Measurements from ENCODE around the gene LRRC31.

The LRRC31 gene

DNA sequence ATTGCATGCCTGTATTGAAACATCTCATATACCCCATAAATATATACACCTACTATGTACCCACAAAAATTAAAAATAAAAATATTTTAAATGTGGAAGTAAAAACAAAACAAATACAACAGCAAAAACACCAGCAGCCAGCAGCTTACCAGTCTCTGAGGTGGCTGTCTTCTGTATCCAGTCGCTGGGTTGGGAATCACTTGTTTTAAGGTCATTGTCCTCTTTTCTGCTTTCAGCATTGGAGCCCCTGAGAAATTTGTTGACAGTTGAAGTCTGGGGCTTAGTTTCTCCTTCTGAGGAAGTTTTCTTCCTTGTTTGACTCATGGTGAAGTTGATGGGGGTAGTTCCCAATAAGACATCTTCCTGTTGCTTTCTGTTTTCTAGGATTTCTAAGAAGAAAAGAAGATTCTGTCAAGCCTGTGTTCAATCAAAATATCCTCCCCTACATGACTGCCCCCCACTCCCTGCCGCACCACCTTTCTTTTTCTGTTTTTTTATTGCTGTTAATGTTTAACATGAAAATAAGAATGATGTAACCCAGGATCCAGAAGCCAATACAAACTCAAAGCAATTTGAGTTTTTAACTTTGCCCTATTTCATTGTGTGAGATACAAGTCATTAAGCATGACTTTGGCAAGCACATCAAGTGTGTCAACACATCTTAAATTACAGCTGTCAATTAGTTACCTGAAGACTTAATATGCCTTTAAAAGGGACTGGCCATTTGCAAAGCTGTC is at the start of gene LRRC31:
Gene LRRC31, minus strand, starts transcription at position 452 of the 737 bp plus-strand sequence. Its CDS starts 128 bp downstream, at position 324.
- DNase-seq (ENCODE audit: low read depth in 3 of 3): no peak

DNA sequence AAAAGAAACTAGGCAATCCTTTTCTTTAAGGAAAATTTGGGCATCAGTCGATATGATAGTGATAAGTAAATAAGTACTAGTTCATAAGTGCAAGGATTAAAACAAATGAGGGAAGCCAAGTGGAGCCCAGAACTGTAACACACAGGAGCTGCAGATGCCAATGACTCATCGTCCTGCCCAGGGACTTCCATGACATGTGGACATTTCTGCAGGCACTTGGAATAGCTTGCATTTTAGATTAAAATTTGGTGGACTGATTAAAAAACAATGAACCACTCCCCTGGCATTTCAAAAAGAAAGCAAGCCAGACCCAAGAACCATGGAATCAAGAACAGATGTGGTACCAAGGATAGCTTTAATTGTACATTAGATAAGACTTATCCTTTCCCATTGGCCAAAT is 44.6 kb upstream of the LRRC31 start:
- DNase-seq (ENCODE audit: low read depth in 3 of 3): no peak

DNA sequence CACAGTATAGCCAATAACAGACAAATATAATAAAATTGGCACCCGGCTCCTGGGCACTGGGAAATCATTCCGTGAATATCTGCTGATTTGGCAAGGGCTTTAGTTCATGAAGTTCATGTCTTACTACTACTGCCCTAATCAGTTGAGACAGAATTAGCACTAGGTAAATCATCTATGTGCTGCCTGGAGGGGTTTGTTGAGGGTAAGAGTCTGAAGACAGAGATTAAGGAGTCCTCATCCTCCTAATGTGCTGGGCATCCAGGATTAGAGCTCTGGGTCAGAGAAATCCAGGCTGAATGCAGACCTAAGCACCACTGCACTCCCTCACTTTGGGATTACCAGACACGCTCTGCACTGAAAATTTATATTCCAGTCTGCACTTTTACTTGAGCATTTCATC is 43.6 kb upstream of the LRRC31 start:
- no peak for DNase-seq (ENCODE audit: low read depth in 3 of 3)

DNA sequence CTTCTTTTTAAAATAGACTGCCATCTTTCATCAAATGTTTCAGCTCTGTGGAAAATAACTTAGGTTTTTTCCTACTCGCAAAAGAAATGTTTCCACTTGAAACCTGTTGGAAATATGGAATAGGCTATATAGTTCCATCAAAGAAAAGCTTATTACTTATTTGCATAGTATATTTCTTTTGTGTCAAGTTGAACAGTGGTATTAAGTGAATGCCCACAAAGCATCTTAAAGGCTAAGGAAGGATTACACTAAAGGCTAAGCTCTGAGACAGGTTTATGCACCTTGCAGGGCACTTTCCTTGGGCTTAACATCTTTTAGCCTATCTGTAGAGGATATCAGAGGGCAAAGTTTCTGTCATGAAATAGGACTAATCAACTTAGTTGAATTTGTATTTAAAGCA is 41.5 kb upstream of the LRRC31 start, which contains the start of gene SAMD7:
Gene SAMD7, plus strand, starts transcription at position 301 of the 400 bp plus-strand sequence. CDS start 7,927 bp downstream, outside the sequence.
- DNase-seq (ENCODE audit: low read depth in 3 of 3): no peak

DNA sequence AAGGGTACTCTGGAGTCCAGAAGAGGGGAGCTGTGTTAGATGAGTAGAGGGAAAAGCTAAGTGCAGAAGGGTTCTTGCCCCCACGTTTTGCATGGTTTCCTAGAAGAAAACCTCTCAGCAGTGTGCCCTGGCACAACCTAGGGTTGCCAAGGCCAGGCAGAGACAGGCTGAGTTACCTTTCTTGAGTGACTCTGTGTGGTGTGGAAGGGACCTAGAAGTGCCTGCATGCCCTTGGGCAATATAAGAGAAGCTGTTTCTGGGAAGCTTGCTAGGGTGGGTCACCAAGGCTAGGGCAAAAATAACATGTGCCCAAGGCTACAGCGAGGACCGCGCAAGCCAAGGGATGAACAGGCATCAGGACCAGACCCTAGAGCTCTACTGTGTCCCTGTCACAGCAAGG is 38.2 kb upstream of the LRRC31 start:
- DNase-seq (ENCODE audit: low read depth in 3 of 3): no peak

GRCh38 chr3:169907476-169907875 is 37.7 kb upstream of the LRRC31 start:
- DNase-seq (ENCODE audit: low read depth in 3 of 3): no peak

DNA sequence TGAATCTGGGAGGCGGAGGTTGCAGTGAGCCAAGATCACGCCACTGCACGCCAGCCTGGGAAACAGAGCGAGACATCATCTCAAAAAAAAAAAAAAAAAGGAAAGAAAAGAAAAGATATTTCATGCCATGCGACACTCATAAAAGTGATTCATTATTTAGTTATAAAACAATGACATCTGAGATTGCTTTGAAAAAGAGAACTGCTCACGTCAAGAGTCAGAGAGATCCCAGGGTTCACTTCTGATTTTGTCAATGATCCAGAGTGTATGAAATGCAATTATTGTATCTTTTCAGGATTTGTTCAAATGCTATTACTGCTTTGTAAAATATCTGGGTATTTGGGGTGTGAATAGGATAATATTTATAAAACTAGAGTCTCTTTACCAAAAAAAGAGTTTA is 35.7 kb upstream of the LRRC31 start:
- no peak for DNase-seq (ENCODE audit: low read depth in 3 of 3)

DNA sequence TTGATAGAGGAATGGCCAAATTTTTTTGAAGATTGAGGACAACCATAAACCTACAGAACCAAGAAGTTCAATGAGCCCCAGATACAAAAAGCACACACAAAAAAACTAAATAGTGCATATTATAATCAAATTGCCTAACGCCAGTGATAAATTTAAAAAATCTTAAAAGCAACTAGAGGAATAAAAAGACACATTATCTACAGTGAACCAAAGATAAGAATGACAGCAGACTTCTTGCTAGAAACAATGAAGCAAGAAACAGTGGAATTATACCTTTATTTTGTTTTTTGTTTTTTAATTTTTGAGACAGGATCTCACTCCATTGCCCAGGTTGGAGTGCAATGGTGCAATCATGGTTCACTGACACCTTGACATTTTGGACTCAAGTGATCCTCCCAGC is 31.7 kb upstream of the LRRC31 start:
- no peak for DNase-seq (ENCODE audit: low read depth in 3 of 3)

DNA sequence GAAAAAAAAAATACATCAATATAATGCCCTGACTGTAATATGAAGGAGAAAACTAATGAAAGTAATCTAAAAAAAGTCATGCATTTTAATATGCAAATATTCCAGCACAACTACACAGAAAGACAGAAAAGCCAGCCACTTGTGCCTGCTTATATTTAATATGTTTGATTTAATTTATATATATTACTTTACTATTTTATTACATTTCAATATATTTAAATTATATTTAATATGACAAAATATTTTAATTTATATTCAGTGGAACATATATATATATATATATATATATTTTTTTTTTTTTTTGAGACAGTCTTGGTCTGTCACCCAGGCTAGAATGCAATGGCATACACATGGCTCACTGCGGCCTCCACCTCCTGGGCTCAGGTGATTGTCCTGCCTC is 27.5 kb upstream of the LRRC31 start:
- no peak for DNase-seq (ENCODE audit: low read depth in 3 of 3)

- no peak for DNase-seq (ENCODE audit: low read depth in 3 of 3)
These were observed 25.3 kb upstream of the LRRC31 start for GRCh38 chr3:169895072-169895471.

GRCh38 chr3:169894110-169894509 is 24.4 kb upstream of the LRRC31 start:
- no peak for DNase-seq (ENCODE audit: low read depth in 3 of 3)

- DNase-seq (ENCODE audit: low read depth in 3 of 3): no peak
These were observed 22.2 kb upstream of the LRRC31 start for GRCh38 chr3:169891886-169892285.

- no peak for DNase-seq (ENCODE audit: low read depth in 3 of 3)
These were observed 16.9 kb upstream of the LRRC31 start for GRCh38 chr3:169886671-169887070.

DNA sequence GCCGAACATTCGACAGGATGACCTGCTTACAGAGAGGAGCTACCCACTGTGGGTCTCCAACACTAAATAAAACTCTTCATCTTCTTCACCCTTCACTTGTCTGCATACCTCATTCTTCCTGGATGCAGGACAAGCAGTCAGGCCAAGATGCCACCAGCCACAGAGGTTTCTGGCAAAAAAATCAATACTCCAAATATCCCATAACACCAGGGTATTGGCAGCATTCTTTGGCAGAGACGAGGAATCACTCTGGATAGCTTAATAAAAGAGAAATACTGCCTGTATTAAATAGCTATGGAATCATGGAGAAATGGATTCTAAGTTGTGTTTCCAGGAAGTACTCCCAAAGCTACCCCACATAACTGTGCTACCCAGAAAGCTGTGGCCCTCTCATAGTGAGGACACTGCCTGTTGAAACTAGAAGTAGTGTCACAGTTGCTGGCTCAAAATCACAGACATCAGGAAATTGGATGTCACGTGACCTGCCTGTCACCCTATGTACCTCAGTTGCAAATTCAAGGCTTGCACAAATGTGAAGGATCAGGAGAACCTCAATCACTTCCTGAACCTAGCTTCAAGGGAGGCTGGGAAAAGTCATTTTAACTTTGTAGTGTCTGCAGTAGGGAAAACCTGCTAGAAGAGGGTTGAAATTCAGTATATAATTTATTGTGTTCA is 11.0 kb upstream of the LRRC31 start:
- no peak for DNase-seq (ENCODE audit: low read depth in 3 of 3)

- DNase-seq (ENCODE audit: low read depth in 3 of 3): no peak
These were observed 10.3 kb upstream of the LRRC31 start for GRCh38 chr3:169879845-169880575.

DNA sequence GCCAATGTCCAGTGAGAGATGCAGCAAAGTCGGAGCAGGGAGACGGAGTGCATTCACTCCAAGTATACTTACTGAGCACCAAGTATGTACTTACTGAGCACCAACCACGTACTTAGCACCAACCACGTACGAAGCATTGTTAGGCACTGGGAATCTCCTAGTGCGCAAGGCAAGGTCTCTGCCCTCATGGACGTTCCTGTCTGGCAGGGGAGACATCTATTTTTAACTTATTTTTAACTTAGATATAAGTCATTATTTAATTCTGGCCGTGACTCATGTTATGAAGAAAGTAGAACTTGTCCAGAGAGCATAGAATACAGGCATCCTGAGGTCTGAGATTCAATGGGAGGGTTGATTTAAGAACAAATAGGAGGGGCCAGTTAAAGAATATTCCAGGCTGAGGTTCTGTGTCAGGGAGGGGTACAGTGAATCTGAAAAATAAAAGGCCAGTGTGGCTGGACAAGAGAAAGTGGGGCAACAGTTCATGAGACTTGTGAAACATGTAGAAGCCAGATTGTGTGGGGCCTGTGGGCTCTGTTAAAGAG is 9.3 kb upstream of the LRRC31 start:
- no peak for DNase-seq (ENCODE audit: low read depth in 3 of 3)

- no peak for DNase-seq (ENCODE audit: low read depth in 3 of 3)
These were observed 1.6 kb upstream of the LRRC31 start for GRCh38 chr3:169871129-169871886.

GRCh38 chr3:169868369-169868768 is 1.4 kb downstream of the LRRC31 start:
- DNase-seq (ENCODE audit: low read depth in 3 of 3): no peak

DNA sequence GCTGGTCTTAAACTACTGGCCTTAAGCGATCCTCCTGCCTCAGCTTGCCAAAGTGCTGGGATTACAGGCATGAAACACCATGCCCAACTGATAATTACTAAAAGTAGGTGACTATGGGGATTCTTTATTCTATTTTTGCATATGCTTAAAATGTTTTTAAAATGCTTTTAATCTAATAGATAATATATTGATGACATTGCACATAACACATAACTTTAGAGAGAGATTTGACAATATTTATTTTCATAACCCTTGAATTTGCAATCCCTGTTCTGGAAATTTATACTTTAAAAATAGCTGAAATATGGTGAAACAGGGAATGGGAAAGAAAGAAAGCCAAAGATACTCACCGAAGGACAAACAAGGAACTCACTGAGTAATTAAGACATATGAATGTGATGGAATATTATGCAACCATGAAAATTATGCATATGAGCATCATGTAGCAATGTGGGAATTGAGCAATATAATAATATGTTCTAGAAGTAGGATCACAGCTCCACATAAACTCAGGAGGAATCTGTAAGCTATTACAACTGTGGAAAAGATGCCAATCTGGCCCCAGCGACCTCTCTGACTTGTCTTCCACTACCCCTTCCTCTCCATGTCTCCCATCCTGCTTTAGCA is 2.0 kb downstream of the LRRC31 start:
- no peak for DNase-seq (ENCODE audit: low read depth in 3 of 3)

DNA sequence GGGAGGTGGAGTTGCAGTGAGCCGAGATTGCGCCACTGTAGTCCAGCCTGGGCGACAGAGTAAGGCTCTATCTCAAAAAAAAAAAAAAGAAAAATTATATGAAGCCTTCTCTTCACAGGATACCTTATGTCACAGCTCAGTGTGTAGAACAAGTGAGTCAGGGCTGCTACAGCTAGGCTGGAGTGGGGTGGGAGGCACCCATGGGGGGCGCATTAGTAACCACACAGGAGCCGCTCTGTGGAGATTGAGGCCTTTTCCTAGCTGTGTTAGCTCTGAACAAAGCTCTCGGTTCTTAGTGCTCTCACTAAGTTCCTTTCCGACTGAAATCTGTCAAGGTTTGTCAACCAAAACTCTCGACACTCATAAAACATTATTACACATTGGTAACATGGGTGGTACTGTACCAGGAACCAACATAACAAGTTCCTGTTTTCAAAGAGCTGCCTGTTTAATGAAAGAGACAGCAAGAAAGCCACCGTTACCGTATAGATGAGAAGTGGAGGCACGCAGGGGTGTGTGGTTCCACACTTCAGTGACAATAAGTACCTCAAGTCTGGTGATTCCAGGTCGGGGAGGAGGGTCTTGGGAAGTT is 4.5 kb downstream of the LRRC31 start:
- DNase-seq (ENCODE audit: low read depth in 3 of 3): no peak

- no peak for DNase-seq (ENCODE audit: low read depth in 3 of 3)
These were observed 5.5 kb downstream of the LRRC31 start for GRCh38 chr3:169864270-169864669.
